ENCODE measurements around the gene GINS1.

The GINS1 gene

GRCh38 chr20:25496165-25496967 is 88.9 kb downstream of the GINS1 start:
- no peak for DNase-seq

GRCh38 chr20:25496968-25497401 is 89.5 kb downstream of the GINS1 start:
- DNase-seq = no peak

DNA sequence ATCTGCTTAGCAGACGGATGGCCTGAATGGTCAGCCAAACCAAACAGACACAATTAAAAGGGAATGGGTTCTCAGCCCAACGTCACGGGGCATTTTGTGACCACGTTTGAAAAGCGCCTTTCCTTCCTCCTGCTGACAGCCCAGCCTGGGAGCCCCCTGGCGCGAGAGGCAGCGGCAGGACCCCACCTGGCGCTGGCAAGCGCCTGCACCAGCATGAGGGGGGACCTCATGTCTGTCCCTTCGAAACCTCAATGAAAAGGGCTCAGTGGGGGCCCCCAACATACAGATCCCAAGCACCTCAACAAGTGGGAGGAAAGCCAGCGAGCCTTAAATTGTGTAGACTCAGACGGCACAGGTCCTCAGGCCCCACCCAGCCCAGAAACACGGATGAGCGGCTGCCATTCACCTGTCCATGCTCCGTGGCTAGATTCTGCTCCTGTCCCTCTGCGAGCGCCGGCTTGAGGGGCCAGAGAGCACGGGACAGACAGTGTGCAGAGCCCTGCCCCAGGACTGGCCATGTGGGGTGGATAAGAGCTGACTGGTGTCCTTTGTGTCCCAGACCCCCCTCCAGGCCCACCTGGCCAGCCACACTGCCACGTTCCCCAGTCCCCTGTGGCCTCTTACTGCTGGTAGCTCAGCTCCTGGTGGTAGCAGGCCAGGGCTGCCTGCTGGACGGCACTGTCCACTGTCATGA is 90.3 kb downstream of the GINS1 start:
- DNase-seq = no peak

Measured in activated T-cell treated with anti-CD3 and anti-CD28 coated beads for 4 hours (primary cell).